ENCODE measurements around the gene DUOXA2. TPM values are rescaled to one million over a fixed set of nuclear protein-coding genes. Genes with fewer than 3 reads are reported as not detected.

DUOXA2 gene
- total and polyA plus RNA-seq, 2 of the 4 experiments (the other 2 are of a cell fraction), result not detected

GRCh38 chr15:45123397-45123796 lies 9.3 kb downstream of the DUOXA2 start:
- H2BK15ac ChIP-seq (ENCODE audit: low read depth, low read length), result no peak overlapping the region
- no peak overlapping the region for H3K18ac ChIP-seq (ENCODE audit: low read depth, low read length)
- TF ChIP-seq MAFK (IDR thresholded peaks at IDR 0.05; ENCODE audit: low read depth, low read length) (no peak), RAD21 (IDR thresholded peaks at IDR 0.05; ENCODE audit: low read length) (no peak), BHLHE40 (IDR thresholded peaks at IDR 0.05; ENCODE audit: low read depth, low read length) (no peak), CHD1 (IDR thresholded peaks at IDR 0.05; ENCODE audit: low read depth, low read length) (no peak), RCOR1 (IDR thresholded peaks at IDR 0.05; ENCODE audit: insufficient replicate concordance, low read length) (no peak), RFX5 (IDR thresholded peaks at IDR 0.05; ENCODE audit: low read depth, low read length) (no peak), FOS (IDR thresholded peaks at IDR 0.05; ENCODE audit: low read depth, low read length) (no peak)
- no peak overlapping the region for H3K23ac ChIP-seq (ENCODE audit: low read depth, low read length)
- H3K4me3 ChIP-seq (ENCODE audit: insufficient read depth, low read depth, low read length), result no peak overlapping the region
- H2BK20ac ChIP-seq (ENCODE audit: low read depth, low read length), result no peak overlapping the region
- no peak overlapping the region for H3K4ac ChIP-seq (ENCODE audit: low read depth, low read length)
- H3K9me1 ChIP-seq (ENCODE audit: insufficient read depth, low read length), result no peaks in the 10 kb centered on the region
- intact Hi-C loops (cut with micrococcal nuclease), result no loop called here
- no peak overlapping the region for H3K4me2 ChIP-seq (ENCODE audit: low read depth, low read length)
- H4K8ac ChIP-seq (ENCODE audit: low read depth in 2 of 2, low read length in 2 of 2), result no peak overlapping the region
- H3K36me3 ChIP-seq (ENCODE audit: control insufficient read depth, insufficient read depth, low read length), result no peaks in the 10 kb centered on the region
- no peak overlapping the region for H4K91ac ChIP-seq (ENCODE audit: insufficient read depth, low read depth, low read length)
- BruUV-seq (replicated peaks), result no TSS peak
- no peak overlapping the region for H3K27ac ChIP-seq (ENCODE audit: insufficient read depth, low read length)
- H3K9ac ChIP-seq (ENCODE audit: low read depth, low read length), result no peak overlapping the region
- in situ Hi-C loops (cut with MboI; ENCODE audit: low sequenced_read_pairs), result no loop called here
- no peak overlapping the region for H3K14ac ChIP-seq (replicated peaks; ENCODE audit: low read depth, low read length)
- ATAC-seq (ENCODE audit: low read depth), result no peak
- H4K20me1 ChIP-seq (ENCODE audit: insufficient read depth, low read length), result no peaks in the 10 kb centered on the region
- H3K4me1 ChIP-seq (ENCODE audit: control insufficient read depth, insufficient read depth, low read length), result peaks cover 3% of the 10 kb centered on the region
- H3K27me3 ChIP-seq (ENCODE audit: control insufficient read depth, insufficient read depth, low read length), result peaks cover 28% of the 10 kb centered on the region
- H2AK5ac ChIP-seq (ENCODE audit: low read depth, low read length), result no peak overlapping the region
- H2BK5ac ChIP-seq (ENCODE audit: low read depth, low read length, poor library complexity, severe bottlenecking), result no peak overlapping the region
- POLR2A ChIA-PET (ENCODE audit: unreplicated experiment), result no interaction called here
- H3K56ac ChIP-seq (ENCODE audit: extremely low read depth, insufficient read depth, low read length), result no peak overlapping the region
- H2AFZ ChIP-seq (replicated peaks; ENCODE audit: low read length, poor library complexity), result no peak overlapping the region
- CTCF ChIA-PET, result interaction anchor here (1.0 kb wide), 1 partner anchor 40 kb away, joined by 3 read pairs; no protein-coding TSS in a partner anchor
- no peak overlapping the region for H4K5ac ChIP-seq (ENCODE audit: low read depth, low read length)
- H3K9me3 ChIP-seq (ENCODE audit: control insufficient read depth, insufficient read depth, low read length), result no peaks in the 10 kb centered on the region
- H2AK9ac ChIP-seq (replicated peaks; ENCODE audit: low read depth, low read length, poor library complexity), result no peak overlapping the region
- H3K79me1 ChIP-seq (ENCODE audit: low read depth in 1 of 2, low read length in 2 of 2), result no peaks in the 10 kb centered on the region
- no peak overlapping the region for H2BK120ac ChIP-seq (ENCODE audit: low read depth, low read length)
- no peak for DNase-seq
- dilution Hi-C loops (cut with HindIII; ENCODE audit: low sequenced_read_pairs, unreplicated experiment), result no loop called here
